Measurements from ENCODE around the gene GSTM4.
"Not testable (repeated sequence)": the region's sequence is repeated elsewhere in the genome, so short reads cannot be mapped to it uniquely, and the experiment has no call there.

GSTM4 gene

DNA sequence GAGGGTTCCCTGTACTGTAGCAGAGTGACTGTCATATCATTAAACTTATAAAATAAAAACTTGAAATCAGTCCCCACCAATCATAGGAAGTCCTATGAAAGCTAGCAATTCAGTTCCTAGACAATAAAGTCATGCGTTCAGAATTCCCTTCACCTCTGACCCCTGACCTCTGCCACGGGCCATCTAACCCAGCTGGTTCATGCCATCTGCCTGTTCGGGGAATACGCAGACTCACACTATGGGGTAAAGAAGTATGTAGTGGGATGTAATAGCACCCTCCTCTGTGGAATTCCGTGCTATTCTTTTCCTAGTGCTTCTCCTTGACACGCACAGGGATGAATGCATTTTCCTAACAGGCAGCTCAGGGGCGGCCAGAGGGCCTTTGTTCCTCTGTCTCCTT is 2.1 kb downstream of the GSTM4 start:
- DNase-seq (ENCODE audit: low read depth), result no peak
- TF ChIP-seq, protein P1, sequence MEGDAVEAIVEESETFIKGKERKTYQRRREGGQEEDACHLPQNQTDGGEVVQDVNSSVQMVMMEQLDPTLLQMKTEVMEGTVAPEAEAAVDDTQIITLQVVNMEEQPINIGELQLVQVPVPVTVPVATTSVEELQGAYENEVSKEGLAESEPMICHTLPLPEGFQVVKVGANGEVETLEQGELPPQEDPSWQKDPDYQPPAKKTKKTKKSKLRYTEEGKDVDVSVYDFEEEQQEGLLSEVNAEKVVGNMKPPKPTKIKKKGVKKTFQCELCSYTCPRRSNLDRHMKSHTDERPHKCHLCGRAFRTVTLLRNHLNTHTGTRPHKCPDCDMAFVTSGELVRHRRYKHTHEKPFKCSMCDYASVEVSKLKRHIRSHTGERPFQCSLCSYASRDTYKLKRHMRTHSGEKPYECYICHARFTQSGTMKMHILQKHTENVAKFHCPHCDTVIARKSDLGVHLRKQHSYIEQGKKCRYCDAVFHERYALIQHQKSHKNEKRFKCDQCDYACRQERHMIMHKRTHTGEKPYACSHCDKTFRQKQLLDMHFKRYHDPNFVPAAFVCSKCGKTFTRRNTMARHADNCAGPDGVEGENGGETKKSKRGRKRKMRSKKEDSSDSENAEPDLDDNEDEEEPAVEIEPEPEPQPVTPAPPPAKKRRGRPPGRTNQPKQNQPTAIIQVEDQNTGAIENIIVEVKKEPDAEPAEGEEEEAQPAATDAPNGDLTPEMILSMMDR (IDR thresholded peaks at IDR 0.05; ENCODE audit: insufficient read depth, low read depth, low read length, missing control alignments), result no peak
- no peak overlapping the region for H3K4me3 ChIP-seq (ENCODE audit: low read depth, low read length)

DNA sequence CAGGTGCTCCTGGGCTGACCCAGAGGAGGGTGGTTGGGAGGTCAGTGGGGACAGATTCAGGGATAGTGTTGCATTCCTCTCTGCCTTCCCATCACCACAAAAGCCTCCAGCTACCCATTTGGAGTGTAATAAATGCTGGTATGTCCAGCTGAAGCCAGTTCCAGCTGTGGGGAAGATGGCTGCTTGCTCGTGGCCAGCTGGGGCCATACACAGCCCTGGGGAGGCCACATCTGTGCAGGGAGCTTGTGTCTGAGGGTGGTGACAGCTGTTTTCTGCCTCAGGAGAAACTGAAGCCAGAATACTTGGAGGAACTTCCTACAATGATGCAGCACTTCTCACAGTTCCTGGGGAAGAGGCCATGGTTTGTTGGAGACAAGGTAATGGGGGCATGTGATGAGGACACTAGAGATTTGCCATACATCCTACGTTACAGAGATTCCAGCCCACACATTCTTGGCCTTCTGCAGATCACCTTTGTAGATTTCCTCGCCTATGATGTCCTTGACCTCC is 2.7 kb downstream of the GSTM4 start:
- DNase-seq (ENCODE audit: low read depth), result no peak
- H3K4me3 ChIP-seq (ENCODE audit: low read depth, low read length), result no peak overlapping the region
- TF ChIP-seq, protein P1 (IDR thresholded peaks at IDR 0.05; ENCODE audit: insufficient read depth, low read depth, low read length, missing control alignments), result no peak

DNA sequence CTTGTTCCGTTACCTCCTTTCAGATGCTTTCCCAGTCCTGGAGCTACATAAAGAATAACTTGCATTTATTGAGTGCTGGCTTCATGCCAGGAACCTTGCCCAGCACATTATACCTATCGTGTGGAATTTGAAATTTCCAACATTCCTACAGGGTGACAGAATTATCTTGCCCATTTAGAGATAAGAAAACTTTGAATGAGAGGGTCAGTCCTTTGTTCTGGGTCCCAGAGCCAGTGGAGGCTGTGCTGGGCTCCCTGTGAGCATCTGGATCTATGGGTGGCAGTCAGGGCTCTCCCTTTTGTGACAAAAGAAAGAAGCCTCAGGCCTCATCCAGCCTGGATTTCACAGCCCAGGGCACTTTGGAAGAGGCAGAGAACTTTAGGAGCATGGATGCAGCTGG is 3.2 kb downstream of the GSTM4 start:
- TF ChIP-seq, protein P1 (IDR thresholded peaks at IDR 0.05; ENCODE audit: insufficient read depth, low read depth, low read length, missing control alignments), result no peak
- no peak for DNase-seq (ENCODE audit: low read depth)
- no peak overlapping the region for H3K4me3 ChIP-seq (ENCODE audit: low read depth, low read length)

DNA sequence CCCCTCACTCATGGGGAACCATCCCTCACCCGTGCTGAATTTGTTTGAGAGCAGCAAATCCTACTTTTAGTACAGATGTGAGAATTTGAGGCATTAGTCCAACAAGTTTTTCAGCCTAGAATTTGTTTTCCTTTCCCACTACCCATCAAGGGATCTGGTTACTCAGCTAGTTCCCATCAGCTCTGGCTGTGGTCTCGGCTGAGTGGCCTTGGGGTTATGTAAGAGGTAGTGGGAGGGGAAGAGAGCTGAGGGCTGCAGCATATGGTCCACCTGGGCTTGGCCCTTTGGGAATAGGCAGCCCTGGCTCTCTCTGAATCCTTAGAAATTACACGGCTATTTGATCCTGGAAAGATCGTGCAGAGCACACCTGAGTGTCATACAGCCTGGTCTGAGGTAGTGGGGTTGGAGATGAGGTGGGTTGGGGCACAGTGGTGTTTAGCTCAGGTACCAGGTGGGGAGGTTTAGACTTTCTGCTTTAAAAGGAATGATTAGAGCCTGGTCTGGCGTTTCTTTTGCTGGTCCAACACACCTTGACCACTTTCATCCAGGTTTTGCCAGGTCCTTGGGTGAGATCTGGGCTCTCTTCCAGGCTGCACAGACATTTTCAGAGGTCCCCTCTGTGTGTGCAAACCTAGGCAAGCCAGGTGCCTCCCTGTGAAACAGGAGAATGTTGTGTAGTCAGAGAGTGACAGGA is 4.2 kb downstream of the GSTM4 start:
- H3K4me3 ChIP-seq (ENCODE audit: low read depth, low read length), result no peak overlapping the region
- TF ChIP-seq, protein P1 (IDR thresholded peaks at IDR 0.05; ENCODE audit: insufficient read depth, low read depth, low read length, missing control alignments), result no peak
- DNase-seq (ENCODE audit: low read depth), result no peak

DNA sequence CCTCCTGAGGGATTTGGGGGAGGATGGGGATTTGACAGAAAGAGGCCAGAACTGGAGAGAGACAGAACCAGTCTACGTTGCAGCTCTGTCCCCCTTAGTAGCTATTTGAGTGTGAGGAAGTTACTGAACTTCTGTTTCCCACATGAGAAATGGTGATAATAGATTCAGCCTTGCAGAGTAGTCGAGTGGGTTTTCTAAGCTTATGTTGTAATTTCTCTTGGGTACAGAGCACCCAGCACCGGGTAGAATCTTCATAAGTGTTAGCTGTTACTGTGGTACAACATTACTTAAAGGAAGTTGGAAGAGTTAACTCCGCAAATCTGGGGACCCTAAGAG is 4.8 kb downstream of the GSTM4 start:
- DNase-seq (ENCODE audit: low read depth); H3K4me3 ChIP-seq (ENCODE audit: low read depth, low read length): not testable (repeated sequence)

DNA sequence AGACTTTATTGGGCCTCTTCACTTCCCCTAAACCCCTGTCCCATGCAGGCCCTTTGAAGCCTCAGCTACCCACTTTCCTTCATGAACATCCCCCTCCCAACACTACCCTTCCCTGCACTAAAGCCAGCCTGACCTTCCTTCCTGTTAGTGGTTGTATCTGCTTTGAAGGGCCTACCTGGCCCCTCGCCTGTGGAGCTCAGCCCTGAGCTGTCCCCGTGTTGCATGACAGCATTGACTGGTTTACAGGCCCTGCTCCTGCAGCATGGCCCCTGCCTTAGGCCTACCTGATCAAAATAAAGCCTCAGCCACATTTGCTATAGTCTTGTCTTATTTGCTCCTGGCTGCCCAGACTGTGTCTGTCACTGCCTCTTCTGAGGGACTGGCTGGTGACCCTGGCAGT is 5.5 kb downstream of the GSTM4 start:
- no peak overlapping the region for H3K4me3 ChIP-seq (ENCODE audit: low read depth, low read length)
- no peak for DNase-seq (ENCODE audit: low read depth)
- TF ChIP-seq, protein P1 (IDR thresholded peaks at IDR 0.05; ENCODE audit: insufficient read depth, low read depth, low read length, missing control alignments), result no peak

DNA sequence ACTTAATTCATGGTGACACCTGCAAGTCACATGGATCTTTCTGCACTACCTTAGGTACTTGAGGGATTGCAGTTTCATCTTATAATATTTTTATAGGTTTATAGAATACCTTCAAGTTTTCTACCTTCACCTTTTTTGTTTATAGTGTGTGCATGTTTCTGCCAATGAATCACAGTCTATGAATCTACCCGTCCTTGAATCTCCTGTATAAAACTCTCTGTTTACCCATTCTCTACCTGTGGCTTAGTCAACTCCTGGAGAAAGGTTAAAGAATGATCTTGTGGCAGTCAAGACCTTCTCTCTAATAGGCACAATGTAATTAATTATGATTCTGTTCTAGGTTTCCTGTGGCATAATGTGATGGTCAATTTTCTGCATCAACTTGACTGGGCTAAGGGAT is 8.8 kb downstream of the GSTM4 start:
- DNase-seq (ENCODE audit: low read depth), result no peak
- H3K4me3 ChIP-seq (ENCODE audit: low read depth, low read length), result no peak overlapping the region
- TF ChIP-seq, protein P1 (IDR thresholded peaks at IDR 0.05; ENCODE audit: insufficient read depth, low read depth, low read length, missing control alignments), result no peak

All from GM12865 (cell line).